ENCODE measurements around the gene TMEM121B. TPM values are rescaled to one million over a fixed set of nuclear protein-coding genes. Genes with fewer than 3 reads are reported as not detected.

The TMEM121B gene
- total RNA-seq, 2 donors from 2014 or later = 0.26 TPM; not detected in 1

DNA sequence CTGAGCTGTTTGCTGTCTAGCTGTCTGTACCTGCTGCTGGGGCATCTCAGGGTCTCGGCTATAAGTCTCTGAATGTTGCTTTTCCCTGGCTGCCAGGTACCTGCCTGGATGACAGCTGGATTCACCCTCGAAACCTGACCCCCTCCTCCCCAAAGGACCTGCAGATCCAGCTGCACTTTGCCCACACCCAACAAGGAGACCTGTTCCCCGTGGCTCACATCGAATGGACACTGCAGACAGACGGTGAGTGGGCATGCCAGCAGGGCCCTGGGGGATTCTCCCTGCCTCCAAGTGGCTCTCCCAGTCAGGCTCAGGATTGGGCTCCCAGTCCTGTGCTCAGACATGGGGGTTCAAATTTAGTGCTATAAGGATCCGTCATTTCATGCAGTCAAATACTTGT lies 23.5 kb downstream of the TMEM121B start:
- Histone ChIP-seq H3K36me3 (replicated peaks in 1 of 2; ENCODE audit: insufficient read depth in 1 of 2, low read depth in 2 of 2) (peaks cover 11 to 21% of the 10 kb centered on the region in 2 donors), H3K27me3 (no peaks in the 10 kb centered on the region), H3K27ac (no peak overlapping the region), H3K9me3 (no peaks in the 10 kb centered on the region), H3K4me1 (peaks cover 8% of the 10 kb centered on the region), H3K4me3 (no peak overlapping the region)
- TF ChIP-seq, protein P1, sequence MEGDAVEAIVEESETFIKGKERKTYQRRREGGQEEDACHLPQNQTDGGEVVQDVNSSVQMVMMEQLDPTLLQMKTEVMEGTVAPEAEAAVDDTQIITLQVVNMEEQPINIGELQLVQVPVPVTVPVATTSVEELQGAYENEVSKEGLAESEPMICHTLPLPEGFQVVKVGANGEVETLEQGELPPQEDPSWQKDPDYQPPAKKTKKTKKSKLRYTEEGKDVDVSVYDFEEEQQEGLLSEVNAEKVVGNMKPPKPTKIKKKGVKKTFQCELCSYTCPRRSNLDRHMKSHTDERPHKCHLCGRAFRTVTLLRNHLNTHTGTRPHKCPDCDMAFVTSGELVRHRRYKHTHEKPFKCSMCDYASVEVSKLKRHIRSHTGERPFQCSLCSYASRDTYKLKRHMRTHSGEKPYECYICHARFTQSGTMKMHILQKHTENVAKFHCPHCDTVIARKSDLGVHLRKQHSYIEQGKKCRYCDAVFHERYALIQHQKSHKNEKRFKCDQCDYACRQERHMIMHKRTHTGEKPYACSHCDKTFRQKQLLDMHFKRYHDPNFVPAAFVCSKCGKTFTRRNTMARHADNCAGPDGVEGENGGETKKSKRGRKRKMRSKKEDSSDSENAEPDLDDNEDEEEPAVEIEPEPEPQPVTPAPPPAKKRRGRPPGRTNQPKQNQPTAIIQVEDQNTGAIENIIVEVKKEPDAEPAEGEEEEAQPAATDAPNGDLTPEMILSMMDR (IDR thresholded peaks at IDR 0.05) = no peak
- no peak for TF ChIP-seq POLR2A (IDR thresholded peaks at IDR 0.05)
- intact Hi-C loops (cut with DNase I) = no loop called here
- no peak for DNase-seq
- no peak for ATAC-seq
- WGBS, 2 donors = 79 to 92% methylated on average over 6 of the region's 6 CpGs

GRCh38 chr22:17097062-17097461 lies 24.1 kb downstream of the TMEM121B start:
- Histone ChIP-seq H3K27me3 (no peaks in the 10 kb centered on the region), H3K4me1 (peaks cover 11% of the 10 kb centered on the region), H3K27ac (no peak overlapping the region), H3K9me3 (no peaks in the 10 kb centered on the region), H3K4me3 (no peak overlapping the region), H3K36me3 (replicated peaks in 1 of 2; ENCODE audit: insufficient read depth in 1 of 2, low read depth in 2 of 2) (peaks cover 11 to 16% of the 10 kb centered on the region in 2 donors)
- intact Hi-C loops (cut with DNase I) = no loop called here
- TF ChIP-seq POLR2A (IDR thresholded peaks at IDR 0.05) = no peak
- TF ChIP-seq, protein P1 (IDR thresholded peaks at IDR 0.05) = no peak
- 69 to 88% methylated on average over 6 of the region's 6 CpGs for WGBS, 2 donors
- DNase-seq (no peak), ATAC-seq (no peak)

GRCh38 chr22:17096071-17096470 lies 25.1 kb downstream of the TMEM121B start:
- WGBS, 2 donors = 88% methylated on average over 7 of the region's 7 CpGs
- Histone ChIP-seq H3K4me1 (peaks cover 11% of the 10 kb centered on the region), H3K27ac (no peak overlapping the region), H3K36me3 (replicated peaks in 1 of 2; ENCODE audit: insufficient read depth in 1 of 2, low read depth in 2 of 2) (peaks cover 5 to 14% of the 10 kb centered on the region in 2 donors), H3K4me3 (no peak overlapping the region), H3K9me3 (no peaks in the 10 kb centered on the region), H3K27me3 (no peaks in the 10 kb centered on the region)
- no peak for TF ChIP-seq POLR2A (IDR thresholded peaks at IDR 0.05)
- TF ChIP-seq, protein P1 (IDR thresholded peaks at IDR 0.05) = no peak
- intact Hi-C loops (cut with DNase I) = no loop called here
- ATAC-seq (no peak), DNase-seq (no peak)

GRCh38 chr22:17095538-17095937 lies 25.6 kb downstream of the TMEM121B start:
- no peak for ATAC-seq

DNA sequence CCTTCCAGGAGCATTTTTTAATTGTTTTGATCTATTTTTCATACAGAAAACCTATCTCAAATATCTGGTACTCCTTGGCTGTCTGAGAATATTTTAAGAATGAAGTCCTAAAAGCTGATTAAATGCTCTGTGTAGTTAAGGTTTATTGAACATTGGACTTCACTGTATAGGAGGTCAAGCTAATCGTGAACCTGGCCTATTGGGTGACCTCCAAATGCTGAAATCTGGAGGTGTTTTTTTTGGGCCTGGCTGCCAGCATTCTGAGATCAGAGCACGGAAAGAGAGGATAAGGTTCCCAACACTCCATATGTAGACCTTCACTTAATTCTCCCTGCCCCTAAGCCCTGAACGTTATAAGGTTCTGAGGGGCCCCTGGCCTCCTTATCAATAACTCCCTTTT lies 28.1 kb downstream of the TMEM121B start:
- TF ChIP-seq, protein P1 (IDR thresholded peaks at IDR 0.05) = no peak
- TF ChIP-seq POLR2A (IDR thresholded peaks at IDR 0.05) = no peak
- peaks cover 11% of the 10 kb centered on the region for H3K4me1 ChIP-seq
- WGBS, 2 donors = 28% methylated on average over 3 of the region's 3 CpGs
- no peak overlapping the region for H3K27ac ChIP-seq
- no peak for DNase-seq
- no peaks in the 10 kb centered on the region for H3K27me3 ChIP-seq
- intact Hi-C loops (cut with DNase I) = no loop called here
- H3K9me3 ChIP-seq = no peaks in the 10 kb centered on the region
- peaks cover 0 to 2% of the 10 kb centered on the region in 2 donors for H3K36me3 ChIP-seq (replicated peaks in 1 of 2; ENCODE audit: insufficient read depth in 1 of 2, low read depth in 2 of 2)
- ATAC-seq = no peak
- H3K4me3 ChIP-seq = no peak overlapping the region

More at GRCh38 chr22:17095538-17095937, 25.6 kb downstream of the TMEM121B start:
- Histone ChIP-seq H3K27me3 (no peaks in the 10 kb centered on the region), H3K4me1 (peaks cover 11% of the 10 kb centered on the region), H3K27ac (no peak overlapping the region), H3K9me3 (no peaks in the 10 kb centered on the region), H3K4me3 (no peak overlapping the region), H3K36me3 (replicated peaks in 1 of 2; ENCODE audit: insufficient read depth in 1 of 2, low read depth in 2 of 2) (peaks cover 2 to 10% of the 10 kb centered on the region in 2 donors)
- no peak for DNase-seq
- WGBS, 2 donors = 84 to 87% methylated on average over 6 of the region's 6 CpGs
- TF ChIP-seq POLR2A (IDR thresholded peaks at IDR 0.05) = no peak
- TF ChIP-seq, protein P1 (IDR thresholded peaks at IDR 0.05) = no peak
- intact Hi-C loops (cut with DNase I) = no loop called here

Measured in body of pancreas (tissue), 4 donors.